ENCODE results near the gene PYCARD.

- TF ChIP-seq CTCF (IDR thresholded peaks at IDR 0.05; ENCODE audit: low read depth, low read length) (no peak), POLR2A (IDR thresholded peaks at IDR 0.05; ENCODE audit: extremely low read depth, insufficient read length) (no peak), MAX (IDR thresholded peaks at IDR 0.05; ENCODE audit: low read depth, low read length) (no peak)
Measured at GRCh38 chr16:31215287-31216162, 13.0 kb upstream of the PYCARD start.
